K562 (cell line): ENCODE measurements around the gene CSF1.

Experiments
- CEBPB ChIP-seq: fragments of 450-650 bp; IDR thresholded peaks from 2 replicates; pipeline ENCODE4 v1.6.1; 2016; ENCODE audit warnings: missing genetic modification characterization, missing compliant biosample characterization
- MAZ ChIP-seq, 2 experiments: fragments of 450-650 bp in 1 of 2; sonication (generic) in 1 of 2; formaldehyde crosslinking; IDR thresholded peaks in 1 of 2; conservative IDR thresholded peaks in 1 of 2; 2 replicates each; pipeline versions ENCODE4 v1.4.0 to v1.5.0; 2020; ENCODE audit warnings: mild to moderate bottlenecking in 1 of 2, missing genetic modification reagents in 1 of 2
- MXI1 ChIP-seq: IDR thresholded peaks from 2 replicates; pipeline ENCODE4 v1.6.1; 2011; ENCODE audit warnings: low read depth, mild to moderate bottlenecking, improper control_type of control experiment, low read length
- TCF7 ChIP-seq: sonication (generic); IDR thresholded peaks from 2 replicates; pipeline ENCODE4 v1.6.1; 2016; ENCODE audit warnings: antibody characterized with exemption, borderline replicate concordance
- ZNF121 ChIP-seq: sonication (generic); formaldehyde crosslinking; conservative IDR thresholded peaks from 2 replicates; pipeline ENCODE4 v1.8.0; 2022; ENCODE audit warnings: missing genetic modification reagents
- ZNF780A ChIP-seq: fragments of 250-450 bp; sonication (Bioruptor Pico); IDR thresholded peaks from 2 replicates; pipeline ENCODE4 v1.5.0; 2021; ENCODE audit warnings: mild to moderate bottlenecking
- TF ChIP-seq, protein P1 (sequence below), 3 experiments: IDR thresholded peaks in 2 of 3; conservative IDR thresholded peaks in 1 of 3; 2 replicates each; pipeline ENCODE4 v1.5.1; 2011 to 2012; ENCODE audit warnings: low read length in 3 of 3, mild to moderate bottlenecking in 3 of 3, control low read depth in 2 of 3, improper control_type of control experiment in 1 of 3, inconsistent platforms in 1 of 3, low read depth in 1 of 3, mixed read lengths in 1 of 3, moderate library complexity in 1 of 3; ENCODE audit not compliant: insufficient read depth in 2 of 3
- TF ChIP-seq, protein P2 (sequence below): fragments of 450-650 bp; IDR thresholded peaks from 2 replicates; pipeline ENCODE4 v1.6.1; 2016; ENCODE audit warnings: antibody characterized with exemption
- TF ChIP-seq, protein P3 (sequence below): fragments of 450-650 bp; formaldehyde crosslinking; IDR thresholded peaks from 2 replicates; pipeline ENCODE4 v1.4.0; 2020; ENCODE audit warnings: mild to moderate bottlenecking, moderate library complexity
- TF ChIP-seq, protein P4 (sequence below): IDR thresholded peaks from 3 replicates; pipeline ENCODE4 v1.6.1; 2011; ENCODE audit warnings: borderline replicate concordance, mild to moderate bottlenecking; ENCODE audit not compliant: insufficient read length, insufficient read depth
- TF ChIP-seq, protein P5 (sequence below), 2 experiments: fragments of 450-650 bp in 1 of 2; sonication (generic) in 1 of 2; formaldehyde crosslinking; conservative IDR thresholded peaks; 2 replicates each; pipeline versions ENCODE4 v1.4.0 to v1.8.1; 2020 to 2022; ENCODE audit warnings: mild to moderate bottlenecking in 1 of 2, missing genetic modification reagents in 1 of 2

DNA sequence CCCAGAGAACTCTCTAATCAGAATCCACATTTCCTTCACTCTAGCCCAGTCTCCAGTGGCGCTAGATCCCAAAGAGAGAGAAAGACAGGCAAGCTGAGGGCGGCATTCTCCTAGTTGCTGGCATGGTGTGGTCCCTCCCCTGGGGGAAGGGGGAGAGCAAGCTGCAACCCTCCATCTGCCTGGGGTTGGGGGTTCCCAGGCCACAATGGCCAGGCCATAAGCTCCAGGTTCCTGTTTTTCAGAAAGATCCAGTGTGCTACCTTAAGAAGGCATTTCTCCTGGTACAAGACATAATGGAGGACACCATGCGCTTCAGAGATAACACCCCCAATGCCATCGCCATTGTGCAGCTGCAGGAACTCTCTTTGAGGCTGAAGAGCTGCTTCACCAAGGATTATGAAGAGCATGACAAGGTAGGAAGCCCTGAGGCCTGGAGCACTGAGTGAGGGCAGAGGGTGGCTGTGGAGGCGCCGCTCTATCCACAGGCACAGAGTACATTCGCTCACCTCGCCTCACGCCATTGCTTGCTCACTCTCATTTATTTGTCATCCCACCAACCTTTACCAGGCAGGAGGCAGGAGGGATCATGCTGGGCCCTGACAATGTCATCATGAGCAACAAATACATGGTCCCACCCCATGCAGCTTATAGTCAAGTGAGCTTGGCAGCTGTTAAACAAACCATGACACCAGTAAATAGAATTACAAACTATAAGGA is 6.6 kb downstream of the CSF1 start:
- TF ChIP-seq, protein P1, sequence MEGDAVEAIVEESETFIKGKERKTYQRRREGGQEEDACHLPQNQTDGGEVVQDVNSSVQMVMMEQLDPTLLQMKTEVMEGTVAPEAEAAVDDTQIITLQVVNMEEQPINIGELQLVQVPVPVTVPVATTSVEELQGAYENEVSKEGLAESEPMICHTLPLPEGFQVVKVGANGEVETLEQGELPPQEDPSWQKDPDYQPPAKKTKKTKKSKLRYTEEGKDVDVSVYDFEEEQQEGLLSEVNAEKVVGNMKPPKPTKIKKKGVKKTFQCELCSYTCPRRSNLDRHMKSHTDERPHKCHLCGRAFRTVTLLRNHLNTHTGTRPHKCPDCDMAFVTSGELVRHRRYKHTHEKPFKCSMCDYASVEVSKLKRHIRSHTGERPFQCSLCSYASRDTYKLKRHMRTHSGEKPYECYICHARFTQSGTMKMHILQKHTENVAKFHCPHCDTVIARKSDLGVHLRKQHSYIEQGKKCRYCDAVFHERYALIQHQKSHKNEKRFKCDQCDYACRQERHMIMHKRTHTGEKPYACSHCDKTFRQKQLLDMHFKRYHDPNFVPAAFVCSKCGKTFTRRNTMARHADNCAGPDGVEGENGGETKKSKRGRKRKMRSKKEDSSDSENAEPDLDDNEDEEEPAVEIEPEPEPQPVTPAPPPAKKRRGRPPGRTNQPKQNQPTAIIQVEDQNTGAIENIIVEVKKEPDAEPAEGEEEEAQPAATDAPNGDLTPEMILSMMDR (IDR thresholded peaks at IDR 0.05 in 2 of 3, conservative IDR thresholded peaks at IDR 0.05 in 1 of 3; ENCODE audit: insufficient read depth in 2 of 3, low read depth in 1 of 3, low read length in 3 of 3): no peak
- TF ChIP-seq CEBPB (tag): no peak
- TF ChIP-seq MAZ (CRISPR knock-in tag; conservative IDR thresholded peaks at IDR 0.05 in 1 of 2, IDR thresholded peaks at IDR 0.05 in 1 of 2): no peak
- TF ChIP-seq, protein P2, sequence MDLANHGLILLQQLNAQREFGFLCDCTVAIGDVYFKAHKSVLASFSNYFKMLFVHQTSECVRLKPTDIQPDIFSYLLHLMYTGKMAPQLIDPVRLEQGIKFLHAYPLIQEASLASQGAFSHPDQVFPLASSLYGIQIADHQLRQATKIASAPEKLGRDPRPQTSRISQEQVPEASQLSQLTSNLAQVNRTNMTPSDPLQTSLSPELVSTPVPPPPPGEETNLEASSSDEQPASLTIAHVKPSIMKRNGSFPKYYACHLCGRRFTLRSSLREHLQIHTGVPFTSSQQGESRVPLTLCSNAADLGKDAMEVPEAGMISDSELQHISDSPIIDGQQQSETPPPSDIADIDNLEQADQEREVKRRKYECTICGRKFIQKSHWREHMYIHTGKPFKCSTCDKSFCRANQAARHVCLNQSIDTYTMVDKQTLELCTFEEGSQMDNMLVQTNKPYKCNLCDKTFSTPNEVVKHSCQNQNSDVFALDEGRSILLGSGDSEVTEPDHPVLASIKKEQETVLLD: no peak
- no peak for TF ChIP-seq MXI1
- no peak for TF ChIP-seq TCF7
- TF ChIP-seq ZNF121: no peak
- TF ChIP-seq, protein P3, sequence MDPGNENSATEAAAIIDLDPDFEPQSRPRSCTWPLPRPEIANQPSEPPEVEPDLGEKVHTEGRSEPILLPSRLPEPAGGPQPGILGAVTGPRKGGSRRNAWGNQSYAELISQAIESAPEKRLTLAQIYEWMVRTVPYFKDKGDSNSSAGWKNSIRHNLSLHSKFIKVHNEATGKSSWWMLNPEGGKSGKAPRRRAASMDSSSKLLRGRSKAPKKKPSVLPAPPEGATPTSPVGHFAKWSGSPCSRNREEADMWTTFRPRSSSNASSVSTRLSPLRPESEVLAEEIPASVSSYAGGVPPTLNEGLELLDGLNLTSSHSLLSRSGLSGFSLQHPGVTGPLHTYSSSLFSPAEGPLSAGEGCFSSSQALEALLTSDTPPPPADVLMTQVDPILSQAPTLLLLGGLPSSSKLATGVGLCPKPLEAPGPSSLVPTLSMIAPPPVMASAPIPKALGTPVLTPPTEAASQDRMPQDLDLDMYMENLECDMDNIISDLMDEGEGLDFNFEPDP (CRISPR knock-in tag): no peak
- TF ChIP-seq, protein P4, sequence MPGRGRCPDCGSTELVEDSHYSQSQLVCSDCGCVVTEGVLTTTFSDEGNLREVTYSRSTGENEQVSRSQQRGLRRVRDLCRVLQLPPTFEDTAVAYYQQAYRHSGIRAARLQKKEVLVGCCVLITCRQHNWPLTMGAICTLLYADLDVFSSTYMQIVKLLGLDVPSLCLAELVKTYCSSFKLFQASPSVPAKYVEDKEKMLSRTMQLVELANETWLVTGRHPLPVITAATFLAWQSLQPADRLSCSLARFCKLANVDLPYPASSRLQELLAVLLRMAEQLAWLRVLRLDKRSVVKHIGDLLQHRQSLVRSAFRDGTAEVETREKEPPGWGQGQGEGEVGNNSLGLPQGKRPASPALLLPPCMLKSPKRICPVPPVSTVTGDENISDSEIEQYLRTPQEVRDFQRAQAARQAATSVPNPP: no peak
- TF ChIP-seq, protein P5, sequence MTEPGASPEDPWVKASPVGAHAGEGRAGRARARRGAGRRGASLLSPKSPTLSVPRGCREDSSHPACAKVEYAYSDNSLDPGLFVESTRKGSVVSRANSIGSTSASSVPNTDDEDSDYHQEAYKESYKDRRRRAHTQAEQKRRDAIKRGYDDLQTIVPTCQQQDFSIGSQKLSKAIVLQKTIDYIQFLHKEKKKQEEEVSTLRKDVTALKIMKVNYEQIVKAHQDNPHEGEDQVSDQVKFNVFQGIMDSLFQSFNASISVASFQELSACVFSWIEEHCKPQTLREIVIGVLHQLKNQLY (CRISPR knock-in tag; conservative IDR thresholded peaks at IDR 0.05): no peak
- TF ChIP-seq ZNF780A (CRISPR knock-in tag): no peak
